Ascending aorta (tissue), 2 donors: ENCODE measurements around the gene CCBE1. TPM values are rescaled to one million over a fixed set of nuclear protein-coding genes. Genes with fewer than 3 reads are reported as not detected.
"Not testable (repeated sequence)": the region's sequence is repeated elsewhere in the genome, so short reads cannot be mapped to it uniquely, and the experiment has no call there.

Source experiments
- DNase-seq, 2 donors: peaks; one replicate each; pipeline ENCODE4 v3.0.0-alpha.2; 2019; ENCODE audit warnings: low spot score in 2 of 2
- H3K27ac ChIP-seq, 2 donors: fragments of 200-600 bp; sonication (generic); one replicate each; pipeline ENCODE4 v1.5.1; 2016 to 2017; ENCODE audit warnings: mild to moderate bottlenecking in 1 of 2
- H3K27me3 ChIP-seq: fragments of 200-600 bp; sonication (generic); one replicate; pipeline ENCODE4 v1.5.1; 2017
- H3K36me3 ChIP-seq, 2 donors: fragments of 200-600 bp; sonication (generic); one replicate each; pipeline ENCODE4 v1.5.1; 2016
- H3K4me1 ChIP-seq, 2 donors: fragments of 200-600 bp; sonication (generic); one replicate each; pipeline ENCODE4 v1.5.1; 2016 to 2017; ENCODE audit warnings: mild to moderate bottlenecking in 1 of 2
- H3K4me3 ChIP-seq, 2 donors: fragments of 200-600 bp; sonication (generic); one replicate each; pipeline ENCODE4 v1.5.1; 2016 to 2017; ENCODE audit warnings: mild to moderate bottlenecking in 1 of 2
- H3K9me3 ChIP-seq, 2 donors: fragments of 200-600 bp; sonication (generic); one replicate each; pipeline ENCODE4 v1.5.1; 2016
- intact Hi-C: fragments of 100-400 bp; cut with DNase I; formaldehyde crosslinking; loops from one replicate; pipeline ENCODE4 v1.15.1; 2023
- total RNA-seq: library from RNA; depleted of rRNA; stranded (reverse); fragments of >200 nt; gene quantifications from one replicate; pipeline ENCODE4 v1.1.0, GENCODE V29; 2016
- TF ChIP-seq, protein P1 (sequence below), 3 experiments: fragments of 200-600 bp in 2 of 3; fragments of 450-650 bp in 1 of 3; sonication (generic) in 2 of 3; IDR thresholded peaks; one replicate each; pipeline ENCODE4 v1.5.1; 2016 to 2019; ENCODE audit warnings: antibody characterized with exemption in 3 of 3, mild to moderate bottlenecking in 1 of 3, moderate library complexity in 1 of 3

Gene CCBE1
- total RNA-seq, 1 donor from 2014 or later: 0.32 TPM

DNA sequence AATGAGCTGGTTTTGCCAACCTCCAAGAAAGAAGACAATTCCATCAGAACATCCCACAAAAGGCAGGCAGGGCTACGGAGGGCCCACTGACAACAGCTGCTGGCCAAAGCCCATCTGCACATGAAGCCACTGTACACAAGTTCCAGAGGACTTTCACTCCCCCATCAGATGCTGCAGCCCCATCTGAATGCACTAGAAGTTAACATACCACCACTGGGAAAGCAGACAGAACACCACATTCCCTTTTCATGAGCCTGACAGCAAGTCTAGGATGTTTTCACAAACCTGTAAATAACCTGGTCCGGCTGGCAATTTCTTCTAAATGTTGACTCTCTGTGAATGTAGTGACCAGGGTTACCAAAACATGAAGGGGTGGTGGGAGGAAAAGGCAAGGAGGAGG, 41.5 kb downstream of the CCBE1 start:
- Histone ChIP-seq H3K4me1 (no peaks in the 10 kb centered on the region), H3K27me3 (no peaks in the 10 kb centered on the region), H3K27ac (no peak overlapping the region), H3K36me3 (no peaks in the 10 kb centered on the region), H3K9me3 (no peaks in the 10 kb centered on the region), H3K4me3 (no peak overlapping the region)
- TF ChIP-seq, protein P1, sequence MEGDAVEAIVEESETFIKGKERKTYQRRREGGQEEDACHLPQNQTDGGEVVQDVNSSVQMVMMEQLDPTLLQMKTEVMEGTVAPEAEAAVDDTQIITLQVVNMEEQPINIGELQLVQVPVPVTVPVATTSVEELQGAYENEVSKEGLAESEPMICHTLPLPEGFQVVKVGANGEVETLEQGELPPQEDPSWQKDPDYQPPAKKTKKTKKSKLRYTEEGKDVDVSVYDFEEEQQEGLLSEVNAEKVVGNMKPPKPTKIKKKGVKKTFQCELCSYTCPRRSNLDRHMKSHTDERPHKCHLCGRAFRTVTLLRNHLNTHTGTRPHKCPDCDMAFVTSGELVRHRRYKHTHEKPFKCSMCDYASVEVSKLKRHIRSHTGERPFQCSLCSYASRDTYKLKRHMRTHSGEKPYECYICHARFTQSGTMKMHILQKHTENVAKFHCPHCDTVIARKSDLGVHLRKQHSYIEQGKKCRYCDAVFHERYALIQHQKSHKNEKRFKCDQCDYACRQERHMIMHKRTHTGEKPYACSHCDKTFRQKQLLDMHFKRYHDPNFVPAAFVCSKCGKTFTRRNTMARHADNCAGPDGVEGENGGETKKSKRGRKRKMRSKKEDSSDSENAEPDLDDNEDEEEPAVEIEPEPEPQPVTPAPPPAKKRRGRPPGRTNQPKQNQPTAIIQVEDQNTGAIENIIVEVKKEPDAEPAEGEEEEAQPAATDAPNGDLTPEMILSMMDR (IDR thresholded peaks at IDR 0.05): no peak
- no peak for DNase-seq
- intact Hi-C loops: no loop called here

- Histone ChIP-seq H3K4me1 (no peaks in the 10 kb centered on the region), H3K4me3 (no peak overlapping the region), H3K27ac (no peak overlapping the region), H3K9me3 (no peaks in the 10 kb centered on the region), H3K36me3 (no peaks in the 10 kb centered on the region), H3K27me3 (no peaks in the 10 kb centered on the region)
- DNase-seq: no peak
- TF ChIP-seq, protein P1 (IDR thresholded peaks at IDR 0.05): no peak
- intact Hi-C loops: no loop called here
Measured at GRCh38 chr18:59651071-59651470, 46.2 kb downstream of the CCBE1 start.

GRCh38 chr18:59650266-59650820, 46.9 kb downstream of the CCBE1 start:
- Histone ChIP-seq H3K4me3 (no peak overlapping the region), H3K27ac (no peak overlapping the region), H3K4me1 (no peaks in the 10 kb centered on the region), H3K9me3 (no peaks in the 10 kb centered on the region), H3K36me3 (no peaks in the 10 kb centered on the region), H3K27me3 (no peaks in the 10 kb centered on the region)
- no peak for DNase-seq
- TF ChIP-seq, protein P1 (IDR thresholded peaks at IDR 0.05): no peak
- intact Hi-C loops: no loop called here

DNA sequence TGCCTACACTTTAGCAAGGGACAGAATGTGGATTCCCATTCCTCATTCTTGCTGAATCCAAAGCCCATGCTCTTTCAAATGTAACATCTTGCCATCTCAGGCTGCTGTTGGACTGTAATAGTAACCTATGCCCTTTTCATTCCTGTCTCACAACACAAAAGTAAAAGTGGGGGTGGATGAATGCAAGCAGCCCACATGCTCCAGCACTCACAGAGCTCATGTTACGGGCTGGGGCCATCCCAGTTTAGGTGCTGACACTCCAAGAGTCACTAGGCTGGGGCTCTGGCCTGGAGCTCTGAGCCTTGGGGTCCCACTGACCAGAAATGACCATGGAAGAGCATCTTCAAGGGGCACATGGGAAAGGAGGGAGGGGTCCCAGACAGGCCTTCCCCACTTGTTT, 47.6 kb downstream of the CCBE1 start:
- no peak for DNase-seq
- TF ChIP-seq, protein P1 (IDR thresholded peaks at IDR 0.05): no peak
- no peaks in the 10 kb centered on the region for H3K36me3 ChIP-seq
- intact Hi-C loops: no loop called here
- no peaks in the 10 kb centered on the region for H3K27me3 ChIP-seq
- H3K4me1 ChIP-seq: no peaks in the 10 kb centered on the region
- no peaks in the 10 kb centered on the region for H3K9me3 ChIP-seq
- H3K27ac ChIP-seq: no peak overlapping the region
- no peak overlapping the region for H3K4me3 ChIP-seq

DNA sequence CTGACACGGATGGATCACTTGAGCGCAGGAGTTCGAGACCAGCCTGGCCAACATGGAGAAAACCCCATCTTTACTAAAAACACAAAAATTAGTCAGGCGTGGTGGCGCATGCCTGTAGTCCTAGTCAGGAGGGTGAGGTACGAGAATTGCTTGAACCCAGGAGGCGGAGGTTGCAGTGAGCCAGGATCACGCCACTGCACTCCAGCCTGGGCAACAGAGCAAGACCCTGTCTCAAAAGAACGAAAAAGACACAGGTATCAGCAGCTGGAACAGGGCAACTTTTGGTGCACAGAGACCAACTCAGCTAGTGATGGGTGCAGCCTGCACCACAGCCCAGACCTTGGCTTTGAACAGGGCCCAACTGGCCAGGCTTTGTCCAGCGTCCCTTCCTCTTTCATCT, 48.8 kb downstream of the CCBE1 start:
- H3K36me3 ChIP-seq, H3K27ac ChIP-seq, H3K4me3 ChIP-seq, intact Hi-C loops, H3K4me1 ChIP-seq, H3K9me3 ChIP-seq, DNase-seq, H3K27me3 ChIP-seq: not testable (repeated sequence)

DNA sequence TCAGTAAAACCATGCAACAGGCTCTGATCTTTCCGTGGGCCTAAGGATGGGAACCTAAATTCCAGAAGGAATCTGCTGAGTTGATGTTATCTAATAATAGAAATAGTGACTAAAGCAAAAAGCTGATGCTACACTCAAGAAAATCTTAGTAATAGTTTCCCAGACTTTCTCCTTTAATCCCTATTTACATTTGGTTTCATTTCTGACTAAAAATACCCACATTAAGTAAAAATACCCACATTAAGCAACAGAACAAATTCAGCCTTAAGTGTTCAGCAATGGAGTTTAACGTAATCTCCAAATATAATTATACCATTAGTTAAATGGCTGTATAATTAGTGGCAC, 50.3 kb downstream of the CCBE1 start:
- H3K36me3 ChIP-seq: no peaks in the 10 kb centered on the region
- H3K27ac ChIP-seq: no peak overlapping the region

More for the DNA sequence above, 50.3 kb downstream of the CCBE1 start:
- TF ChIP-seq, protein P1 (IDR thresholded peaks at IDR 0.05): no peak
- no peaks in the 10 kb centered on the region for H3K27me3 ChIP-seq
- intact Hi-C loops: no loop called here
- no peak for DNase-seq
- no peaks in the 10 kb centered on the region for H3K9me3 ChIP-seq
- no peak overlapping the region for H3K4me3 ChIP-seq
- no peaks in the 10 kb centered on the region for H3K4me1 ChIP-seq
